DMS53 (cell line): ENCODE measurements around the gene XYLT1.

Source experiments
- DNase-seq: peaks from one replicate; lab custom pipeline; 2025; lab: John Stamatoyannopoulos, UW

XYLT1 gene

DNA sequence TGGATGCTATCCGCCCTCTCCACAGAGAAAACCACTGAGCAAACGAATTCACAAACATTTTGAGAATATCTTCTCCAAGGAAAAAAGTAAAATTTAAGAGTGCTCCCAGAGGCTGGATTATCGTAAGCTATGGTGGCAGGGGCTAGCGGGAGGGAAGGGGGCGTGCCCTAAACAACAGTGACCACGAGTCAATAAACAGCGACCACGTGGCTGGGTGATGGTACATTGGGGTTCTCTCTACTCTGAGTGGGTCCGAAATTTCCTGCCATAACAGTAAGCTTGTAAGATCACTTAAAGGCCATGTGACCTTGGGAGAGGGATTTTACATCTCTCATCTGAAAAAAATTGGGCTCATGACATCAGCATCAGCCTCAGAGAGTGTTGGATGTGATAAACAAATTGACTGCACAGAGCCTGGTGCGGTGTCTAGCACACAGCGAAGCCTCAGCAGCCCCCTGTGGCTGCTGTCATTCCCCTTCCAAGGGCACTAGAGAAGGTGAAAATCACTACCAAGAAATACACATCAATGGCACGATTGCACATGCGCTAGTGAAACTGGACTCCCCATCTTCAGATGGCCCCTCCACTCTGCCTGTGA lies 213.2 kb downstream of the XYLT1 start:
- DNase-seq: no peak

DNA sequence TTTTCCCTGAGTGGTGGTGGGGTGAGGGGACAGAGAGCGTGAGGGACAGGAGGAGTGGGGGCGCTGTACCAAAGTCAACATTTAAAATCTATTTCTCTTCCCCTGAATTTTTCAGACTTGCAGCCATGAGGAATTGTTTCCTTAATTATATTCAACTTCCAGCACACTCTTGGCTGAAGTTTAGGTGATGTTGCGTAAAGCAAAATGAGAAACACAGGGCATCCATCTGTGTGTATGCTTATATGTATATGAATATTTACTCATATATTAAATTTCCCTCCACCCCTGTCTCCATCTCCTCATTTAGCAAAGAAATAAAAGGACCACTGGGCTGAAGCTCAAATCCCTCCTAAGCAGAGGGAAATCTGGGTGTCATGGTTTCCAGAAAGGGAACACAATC lies 218.1 kb downstream of the XYLT1 start:
- DNase-seq: no peak

DNA sequence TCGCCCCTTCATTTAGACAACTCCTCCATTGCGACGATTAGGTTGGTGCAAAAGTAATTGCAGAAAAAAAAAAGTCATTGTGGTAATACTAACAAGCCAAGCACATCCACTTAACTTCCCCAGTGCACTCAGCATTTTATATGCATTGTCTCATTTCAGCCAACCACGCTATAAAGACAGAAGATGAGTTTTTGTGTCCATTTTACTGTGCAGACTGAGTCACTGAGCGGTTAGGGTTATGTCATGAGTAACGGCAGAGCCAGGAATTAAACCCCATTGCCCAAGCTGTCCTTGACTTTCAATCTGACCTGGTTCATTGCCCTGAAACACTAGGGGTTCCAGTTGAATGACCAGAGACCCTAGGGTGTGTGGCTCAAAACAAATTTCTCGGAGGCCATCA lies 218.7 kb downstream of the XYLT1 start:
- DNase-seq: no peak

DNA sequence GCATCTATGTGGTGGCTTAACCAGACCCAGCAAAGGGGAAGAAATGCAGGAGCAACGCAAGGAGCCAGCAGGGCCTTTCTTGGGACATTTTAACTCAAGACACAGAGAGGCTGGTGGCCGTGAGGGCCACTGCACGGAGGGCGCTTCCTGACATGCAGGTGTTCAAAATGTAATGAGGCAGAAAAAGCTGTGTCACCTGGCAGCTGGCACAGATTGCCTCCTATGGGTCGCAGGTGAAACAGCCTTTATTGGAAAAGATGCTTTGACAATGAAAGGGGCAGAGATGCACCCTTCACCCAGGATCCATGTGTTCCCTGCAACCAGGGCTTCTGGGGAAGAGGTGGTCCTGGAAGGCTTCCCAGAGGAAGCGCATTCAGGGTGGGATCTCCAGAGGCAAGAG lies 219.3 kb downstream of the XYLT1 start:
- peak; percentile 17 for DNase-seq

DNA sequence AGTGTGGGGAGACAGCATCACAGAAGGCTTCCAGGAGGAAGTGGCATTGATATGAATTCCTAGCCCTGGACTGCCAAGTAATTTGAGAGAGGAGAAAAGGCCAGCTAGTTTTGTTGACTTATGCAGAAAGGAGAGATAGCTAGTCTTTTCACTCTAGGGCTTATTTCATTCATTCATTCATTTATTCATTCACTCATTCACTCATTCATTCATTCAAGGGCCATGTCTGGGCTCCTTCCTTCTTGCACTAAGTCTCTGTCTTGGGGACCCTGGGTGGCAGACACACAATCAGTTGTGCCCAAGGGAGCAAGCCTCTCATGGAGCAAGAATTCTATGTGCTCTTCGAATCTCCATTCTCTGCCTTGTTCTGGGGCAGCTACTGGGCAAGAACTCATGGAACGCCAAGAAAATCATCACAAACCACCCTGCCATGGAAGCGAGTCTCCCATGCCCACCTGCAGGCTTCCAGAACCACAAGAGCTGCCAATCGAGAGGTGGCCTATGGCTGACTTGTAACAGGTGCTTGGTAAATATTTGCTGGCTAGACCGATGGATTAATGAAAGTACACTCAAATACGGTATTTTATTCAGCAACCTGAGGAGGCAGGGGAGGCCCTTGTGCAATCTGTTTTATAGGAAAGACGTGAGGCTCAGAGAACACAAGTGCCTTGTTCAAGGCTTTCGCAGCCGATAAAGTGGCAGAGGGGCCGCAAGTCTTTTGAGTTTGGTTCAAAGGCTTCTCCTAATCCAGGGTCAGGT lies 223.6 kb downstream of the XYLT1 start:
- DNase-seq: peak; percentile 39

DNA sequence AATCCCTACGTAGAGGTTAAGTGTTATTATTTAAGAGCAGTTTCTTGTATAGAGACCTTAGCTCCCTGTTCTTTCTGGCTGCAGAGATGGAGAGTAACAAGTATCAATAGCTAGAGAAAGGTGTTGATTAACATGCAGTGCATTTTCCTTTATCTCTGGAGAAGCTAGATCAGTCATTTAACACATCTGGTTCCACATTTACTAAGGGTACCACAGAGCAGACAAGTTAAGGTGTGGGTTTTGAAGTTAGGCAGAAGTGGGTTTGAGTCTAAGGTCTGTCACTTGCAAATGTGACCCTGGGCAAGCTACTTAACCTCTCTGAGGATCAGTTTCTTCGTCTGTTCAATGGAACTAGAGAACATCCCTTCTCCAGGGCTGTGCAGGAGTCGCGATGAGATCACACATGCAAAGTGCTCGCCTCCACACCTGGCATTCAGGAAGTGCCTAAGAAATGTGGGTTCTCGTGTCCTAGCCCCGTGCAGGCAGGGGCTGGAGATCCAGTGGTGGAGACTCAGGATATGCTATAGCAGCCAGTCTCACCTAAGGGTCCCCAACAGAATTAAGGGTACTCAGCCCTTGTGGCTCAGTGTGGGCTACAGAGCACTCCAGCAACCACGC lies 224.4 kb downstream of the XYLT1 start:
- no peak for DNase-seq

DNA sequence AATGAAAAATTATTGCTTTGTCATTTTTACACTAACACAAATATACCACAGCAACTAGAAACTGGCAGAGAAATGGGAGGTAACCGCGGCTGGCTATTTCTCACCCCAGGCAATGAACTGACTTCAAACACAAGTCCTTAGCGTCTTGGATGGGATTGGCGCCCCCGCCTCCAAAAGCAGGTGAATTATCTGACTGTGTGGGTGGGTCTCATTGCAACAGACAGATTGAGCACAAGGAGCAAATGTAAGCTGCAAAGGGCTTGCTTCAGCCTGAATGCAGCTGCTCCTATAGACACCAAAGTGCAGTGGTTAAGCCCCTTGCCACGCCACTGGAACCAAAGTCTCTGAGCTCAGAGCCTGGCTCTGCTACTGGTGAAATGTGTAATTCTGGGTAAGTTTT lies 225.0 kb downstream of the XYLT1 start:
- DNase-seq: no peak

DNA sequence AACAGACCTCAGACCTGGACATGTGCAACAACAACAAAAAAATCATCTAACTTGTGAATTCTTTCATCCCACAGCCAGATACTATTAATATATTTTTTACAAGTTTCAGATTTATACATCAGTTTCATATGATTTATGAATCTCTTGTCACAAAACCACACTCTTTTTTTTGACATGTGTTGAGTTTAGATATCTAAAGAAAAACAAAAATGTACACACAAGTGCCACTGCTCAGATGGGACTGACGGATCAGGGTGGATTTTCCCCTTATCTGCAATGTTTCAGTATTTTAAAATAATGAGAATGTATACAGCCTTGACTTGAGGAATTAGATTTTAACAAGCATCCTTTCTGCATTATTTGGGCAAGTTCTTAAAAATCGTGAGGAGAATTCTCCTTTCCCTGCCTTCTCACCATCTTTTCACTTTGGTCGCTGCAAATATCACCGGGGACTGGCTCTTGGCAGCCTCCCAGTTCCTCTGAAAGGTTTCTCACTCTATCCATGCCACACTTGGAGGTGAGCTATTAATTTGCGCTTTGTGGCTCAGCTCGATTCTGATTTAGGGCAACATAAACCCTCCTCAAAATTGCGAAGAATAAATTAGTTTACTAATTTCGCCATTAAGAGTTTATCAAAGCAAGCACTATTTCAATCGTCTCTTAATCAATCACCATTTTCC lies 225.7 kb downstream of the XYLT1 start:
- no peak for DNase-seq

DNA sequence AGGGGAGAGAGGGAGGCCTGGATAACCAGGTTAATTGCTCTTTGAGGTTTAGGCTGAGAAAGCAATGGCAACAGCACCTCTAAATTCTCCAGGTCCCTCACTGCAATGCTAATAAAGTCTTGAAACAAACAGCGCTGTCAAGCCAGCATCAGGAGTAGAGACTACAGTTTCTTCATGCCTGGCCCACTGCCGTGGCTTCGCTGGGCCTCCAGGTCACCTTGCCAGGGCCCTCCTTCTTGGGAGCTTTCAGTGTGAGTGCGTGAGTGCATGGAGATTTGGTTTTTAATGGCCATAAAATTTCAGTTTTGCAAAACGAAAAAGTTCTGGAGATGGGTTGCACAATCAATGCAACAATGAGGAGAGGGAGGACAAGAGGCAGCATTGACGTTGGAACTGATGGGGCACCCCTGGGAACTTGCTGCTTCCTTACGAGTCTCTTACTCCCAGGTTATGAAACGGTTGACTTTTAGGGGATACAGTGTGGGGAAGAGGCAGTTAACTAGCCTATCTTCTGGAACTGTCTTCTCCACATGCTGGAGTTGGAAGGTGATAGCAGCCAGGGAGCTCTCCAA lies 229.4 kb downstream of the XYLT1 start:
- DNase-seq: no peak

DNA sequence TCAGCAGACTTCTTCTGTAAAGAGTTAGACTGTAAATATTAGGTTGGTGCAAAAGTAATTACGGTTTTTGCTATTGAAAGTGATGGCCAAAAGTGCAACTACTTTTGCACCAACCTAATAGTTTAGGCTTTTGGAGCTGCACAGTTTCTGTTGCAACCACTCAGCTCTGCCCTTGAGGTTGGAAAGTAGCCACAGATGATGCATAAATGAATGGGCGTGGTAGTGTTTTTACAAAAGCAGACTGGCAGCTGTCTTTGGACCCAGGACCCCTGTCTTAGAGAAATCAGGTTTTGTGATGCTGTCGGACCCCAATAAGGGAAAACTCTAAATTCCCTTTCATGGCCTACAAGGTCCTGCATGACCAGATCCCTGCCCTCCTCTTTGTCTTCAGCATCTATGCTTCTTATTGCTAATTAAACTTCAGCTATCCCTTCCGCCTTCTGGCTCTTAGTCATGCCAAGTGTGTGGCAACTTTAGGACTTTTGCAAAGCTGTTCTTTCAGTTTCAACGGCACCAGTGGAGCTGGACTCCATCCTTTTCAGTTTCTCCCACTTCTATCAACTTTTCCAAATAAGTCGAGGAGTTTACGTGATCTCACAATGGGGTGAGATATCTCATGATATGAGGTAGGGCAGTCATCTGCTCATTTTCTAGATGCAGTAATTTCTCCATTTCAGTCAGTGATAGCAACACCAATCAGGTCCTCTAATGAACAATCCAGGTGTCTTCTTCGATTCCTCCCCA lies 232.3 kb downstream of the XYLT1 start:
- DNase-seq: no peak

DNA sequence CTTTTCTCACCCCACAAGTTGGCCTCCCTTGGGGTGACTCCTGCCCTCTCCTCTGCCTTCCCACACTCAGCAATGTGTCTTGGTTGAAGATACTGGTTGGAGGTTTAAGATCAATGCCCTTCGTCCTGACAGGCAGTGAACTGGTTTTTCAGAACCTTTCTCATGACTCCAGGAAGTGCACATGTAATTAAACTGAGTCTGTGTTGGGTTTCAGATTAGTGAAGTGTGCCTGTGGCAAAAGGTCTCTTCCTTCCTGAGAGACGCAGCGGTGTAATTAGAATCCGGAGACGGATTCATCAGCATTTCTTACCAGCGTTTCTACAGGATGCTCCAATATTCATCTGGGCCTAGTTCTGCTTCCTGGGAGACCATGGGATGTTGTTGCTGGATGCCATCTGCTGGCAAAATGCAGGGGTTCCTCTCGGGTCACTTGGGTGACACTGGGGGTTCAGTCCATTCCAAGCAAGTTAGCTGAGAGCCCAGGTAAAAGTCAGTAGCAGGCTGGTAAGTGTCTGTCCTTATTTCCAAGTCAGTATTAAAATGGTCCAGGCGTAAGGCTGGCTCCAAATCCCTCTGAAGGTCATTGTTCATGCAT lies 233.3 kb downstream of the XYLT1 start:
- DNase-seq: no peak

DNA sequence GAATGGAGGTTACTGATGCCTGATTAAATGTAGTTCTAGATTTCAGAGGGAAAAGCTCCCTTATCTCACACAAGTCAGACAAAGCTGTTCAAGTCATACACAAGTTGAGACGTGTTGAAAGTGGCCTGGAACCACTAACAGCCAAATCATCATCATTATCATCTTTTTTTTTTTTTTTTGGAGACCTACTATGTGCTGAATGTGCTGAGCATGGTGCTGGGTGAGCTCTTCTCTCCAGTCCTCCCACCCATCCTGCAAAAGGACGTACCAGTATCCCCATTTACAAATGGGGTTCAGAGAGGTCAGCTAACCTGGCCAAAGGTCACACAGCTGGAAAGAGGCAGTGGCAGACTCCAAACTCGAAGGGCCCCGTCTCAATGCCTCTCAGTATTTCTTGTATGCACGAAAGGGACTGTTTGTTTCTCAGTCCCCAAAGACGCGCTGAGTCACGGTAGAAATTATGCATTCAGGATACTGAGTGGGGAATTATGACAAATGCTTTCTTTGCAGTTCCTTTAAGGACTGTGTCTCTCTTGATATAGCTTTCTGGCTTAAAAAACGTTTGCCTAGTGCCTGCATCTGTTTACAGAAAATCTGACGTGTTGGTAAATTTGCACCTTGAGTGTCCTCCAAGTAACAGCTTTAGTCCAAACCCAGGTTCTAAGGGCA lies 235.5 kb downstream of the XYLT1 start:
- DNase-seq: no peak

DNA sequence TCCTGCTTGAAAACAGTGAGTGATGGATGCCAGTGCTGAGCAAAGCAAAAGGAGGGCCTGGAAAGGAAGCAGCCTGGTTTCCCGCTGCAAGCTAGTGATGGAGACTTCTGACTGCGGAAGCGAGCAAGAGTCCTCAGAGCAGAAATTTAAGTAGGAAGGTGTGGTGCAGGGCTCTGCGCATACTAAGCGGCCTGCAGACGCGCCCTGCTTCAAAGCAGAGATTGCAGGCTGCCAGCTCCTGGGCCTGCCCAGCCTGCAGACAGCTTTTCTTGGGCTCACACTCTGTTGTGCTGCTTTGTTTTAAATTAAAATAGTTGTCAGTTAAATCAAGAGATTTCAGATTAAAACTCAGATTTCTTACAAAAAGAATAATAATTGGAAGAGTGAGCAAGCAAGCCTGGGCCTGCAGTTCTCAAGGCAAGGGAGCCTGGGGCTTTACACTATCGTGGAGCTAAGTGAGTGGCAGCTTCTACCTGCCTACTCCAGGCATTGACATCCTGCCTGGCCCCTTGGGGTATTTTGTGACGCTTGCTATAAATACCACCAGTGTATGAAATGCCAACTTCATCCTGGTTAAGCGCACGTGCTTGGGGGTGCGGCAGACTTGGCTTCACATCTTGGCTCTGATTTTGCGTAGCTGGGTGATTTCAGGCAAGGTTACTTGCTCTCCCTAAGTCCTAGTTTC lies 237.3 kb downstream of the XYLT1 start:
- DNase-seq: no peak

DNA sequence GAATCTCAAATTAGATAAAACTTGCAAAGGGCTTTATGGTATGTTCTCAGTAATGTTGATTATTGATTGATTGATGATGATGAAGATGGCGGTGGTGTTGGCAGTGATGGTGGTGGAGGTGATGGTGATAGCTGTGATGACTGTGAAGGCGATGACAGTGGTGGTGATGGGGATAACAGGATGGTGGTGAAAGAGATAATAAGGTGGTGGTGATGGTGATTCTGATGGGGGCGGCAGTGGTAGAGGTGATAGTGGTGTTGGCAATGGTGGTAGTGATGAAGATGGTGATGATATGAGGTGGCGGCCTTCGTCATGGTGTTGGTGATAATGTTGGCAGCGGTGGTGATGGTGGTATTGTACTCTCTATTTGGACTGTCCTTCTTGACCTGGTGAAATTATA lies 238.3 kb downstream of the XYLT1 start:
- DNase-seq: no peak

DNA sequence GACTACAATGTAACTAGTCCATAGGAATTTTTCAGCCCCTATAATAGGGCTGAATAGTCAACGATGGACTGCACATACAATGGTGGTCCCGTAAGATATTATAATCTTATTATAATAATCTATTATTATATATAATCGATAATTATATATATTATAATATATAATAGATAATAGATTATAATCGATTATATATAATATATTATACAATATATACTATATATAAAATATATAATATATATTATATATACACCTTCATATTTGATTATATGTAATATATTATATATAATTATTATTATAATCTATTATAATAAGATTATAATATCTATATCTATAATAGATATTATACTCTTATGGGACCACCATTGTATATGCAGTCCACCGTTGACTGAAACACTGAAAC lies 238.8 kb downstream of the XYLT1 start:
- no peak for DNase-seq

DNA sequence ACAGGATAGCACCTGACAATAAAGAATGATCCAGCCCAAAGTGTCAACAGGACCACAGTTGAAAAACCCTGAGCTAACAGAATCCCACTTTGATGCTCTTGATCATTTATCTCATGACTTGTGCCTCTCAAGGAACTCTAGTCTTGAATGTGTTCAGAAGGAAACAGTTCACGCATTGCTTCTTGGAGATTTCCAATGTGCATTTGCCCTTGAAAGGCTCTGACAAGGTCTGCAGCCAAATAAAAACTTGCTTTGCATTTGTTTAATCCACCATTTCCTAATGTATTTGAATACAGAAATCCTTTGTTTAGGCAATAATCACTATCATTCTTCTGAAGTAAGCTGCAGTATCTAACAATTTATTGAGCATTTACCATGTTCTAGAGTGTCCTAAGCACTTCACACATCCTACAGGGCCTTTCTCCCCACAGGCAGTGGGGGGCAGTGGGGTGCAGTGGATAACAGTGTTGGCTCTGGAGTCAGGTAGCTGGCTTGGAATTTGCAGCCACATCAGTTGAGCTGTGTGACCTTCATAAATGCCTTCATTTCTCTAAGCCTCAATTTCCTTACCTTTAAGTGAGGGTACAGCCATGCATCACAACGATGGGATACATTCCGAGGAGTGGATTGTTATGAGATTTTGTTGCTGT lies 239.7 kb downstream of the XYLT1 start:
- no peak for DNase-seq

DNA sequence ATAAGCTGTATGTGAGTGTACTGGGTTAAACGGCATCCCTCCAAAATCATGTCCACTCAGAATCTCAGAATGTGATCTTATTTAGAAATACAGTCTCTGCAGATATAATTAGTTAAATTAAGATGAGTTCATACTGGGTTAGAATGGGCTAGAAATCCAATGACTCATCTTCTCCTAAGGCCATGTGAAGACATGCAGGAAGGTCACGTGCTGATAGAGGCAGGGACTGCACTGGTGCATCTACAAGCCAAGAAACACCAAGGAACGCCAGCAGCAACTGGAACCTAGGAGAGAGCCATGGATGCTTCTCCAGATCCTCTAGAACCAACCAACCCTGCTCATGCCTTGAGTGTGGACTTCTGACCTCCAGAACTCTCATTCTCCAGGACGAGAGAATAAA lies 241.0 kb downstream of the XYLT1 start:
- DNase-seq: no peak

DNA sequence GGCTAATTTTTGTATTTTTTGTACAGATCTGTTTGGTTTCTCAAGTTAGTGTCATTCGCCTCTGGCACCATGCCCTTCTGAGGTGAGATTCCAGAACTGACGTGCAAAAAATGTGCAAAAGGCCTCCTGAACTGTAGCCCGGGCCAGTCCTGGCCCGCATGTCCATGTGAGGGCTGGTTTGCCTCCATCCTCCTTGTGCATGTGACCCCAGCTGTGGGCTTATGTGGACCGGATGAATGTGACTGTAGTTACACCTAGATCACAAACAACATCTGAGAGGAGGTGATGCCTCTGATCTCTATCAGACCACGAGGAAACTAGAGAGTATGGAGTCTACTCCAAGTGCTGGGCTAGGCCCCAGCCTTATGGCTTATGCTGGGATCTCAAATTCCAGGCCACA lies 241.6 kb downstream of the XYLT1 start:
- DNase-seq: no peak

DNA sequence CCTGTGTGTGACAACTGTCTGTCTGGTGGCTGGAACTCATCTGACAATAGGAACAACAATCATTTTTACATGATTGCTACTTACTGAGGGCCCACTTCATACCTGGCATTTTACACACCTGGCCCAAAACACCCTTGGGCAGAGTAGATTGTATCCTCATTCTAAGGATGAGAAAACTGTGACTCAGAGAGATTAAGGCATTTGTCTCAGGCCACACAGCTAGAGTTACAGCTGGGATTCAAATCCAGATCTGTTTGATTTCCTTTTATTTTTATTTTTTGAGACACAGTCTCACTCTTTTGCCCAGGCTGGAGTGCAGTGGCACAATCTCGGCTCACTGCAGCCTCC lies 242.1 kb downstream of the XYLT1 start:
- DNase-seq: no peak
